H1 (cell line): Measurements from ENCODE around the gene PAX9. TPM values are rescaled to one million over a fixed set of nuclear protein-coding genes. Genes with fewer than 3 reads are reported as not detected.
A peak's percentile ranks its signal among the peaks of the same experiment; 100 is the strongest.

Experiments used
- CTCF ChIA-PET: fragments of 300-600 bp; sonication (Branson Sonifier 250); formaldehyde crosslinking; loops from one replicate; lab custom pipeline; 2021; ENCODE audit not compliant: partially characterized antibody; lab: Charles Lee
- POLR2A ChIA-PET: fragments of 300-600 bp; sonication (Branson Sonifier 250); formaldehyde crosslinking; loops from one replicate; lab custom pipeline; 2021; ENCODE audit warnings: inconsistent platforms; ENCODE audit not compliant: partially characterized antibody; lab: Charles Lee
- DNase-seq, 2 experiments: peaks; one replicate each; pipeline versions ENCODE4 v3.0.0 to v3.0.0-alpha.2; 2010 to 2022; ENCODE audit warnings: low spot score in 2 of 2, low read depth in 1 of 2, mixed read lengths in 1 of 2
- FAIRE-seq: peaks from 2 replicates; lab custom pipeline; 2011; peaks lifted over from hg19 to GRCh38; lab: Jason Lieb, UNC
- H2AFZ ChIP-seq: 2 replicates; pipeline ENCODE4 v1.8.1; 2012; ENCODE audit warnings: low read length, inconsistent platforms
- H2AK5ac ChIP-seq: 2 replicates; pipeline ENCODE4 v1.6.1; 2013; ENCODE audit warnings: low read depth, low read length
- H2BK120ac ChIP-seq: replicated peaks from 2 replicates; pipeline ENCODE3; 2013; ENCODE audit warnings: low read depth, low read length, inconsistent platforms
- H2BK12ac ChIP-seq: 2 replicates; pipeline ENCODE4 v1.6.1; 2013; ENCODE audit warnings: low read depth, low read length
- H2BK15ac ChIP-seq: 2 replicates; pipeline ENCODE4 v1.6.1; 2013; ENCODE audit warnings: low read length
- H2BK20ac ChIP-seq: 2 replicates; pipeline ENCODE4 v1.6.1; 2013; ENCODE audit warnings: low read length
- H2BK5ac ChIP-seq: 2 replicates; pipeline ENCODE4 v1.6.1; 2013; ENCODE audit warnings: low read depth, low read length
- H3K14ac ChIP-seq: 2 replicates; pipeline ENCODE4 v1.6.1; 2013; ENCODE audit warnings: inconsistent platforms; ENCODE audit not compliant: insufficient read length
- H3K18ac ChIP-seq: 2 replicates; pipeline ENCODE4 v1.6.1; 2013; ENCODE audit warnings: low read length; ENCODE audit errors: extremely low read depth
- H3K23ac ChIP-seq: 2 replicates; pipeline ENCODE4 v1.6.1; 2013; ENCODE audit warnings: inconsistent platforms; ENCODE audit not compliant: insufficient read length
- H3K23me2 ChIP-seq: 2 replicates; pipeline ENCODE4 v1.6.1; 2013; ENCODE audit warnings: low read depth, low read length
- H3K27ac ChIP-seq: 2 replicates; pipeline ENCODE4 v1.6.1; 2011; ENCODE audit warnings: low read depth, low read length, inconsistent platforms
- H3K27me3 ChIP-seq, 4 experiments: replicated peaks in 1 of 4; 1 replicate in 1 of 4; 2 replicates in 3 of 4; pipeline versions ENCODE4 v1.6.1 to v1.8.1; 2011 to 2013; ENCODE audit warnings: low read length in 3 of 4, mild to moderate bottlenecking in 3 of 4, inconsistent platforms in 2 of 4, mixed read lengths in 2 of 4, moderate library complexity in 1 of 4; ENCODE audit not compliant: control insufficient read depth in 3 of 4, insufficient read depth in 3 of 4; ENCODE audit errors: extremely low read depth in 1 of 4
- H3K36me3 ChIP-seq, 4 experiments: 2 replicates each; pipeline versions ENCODE4 v1.6.1 to v1.8.1; 2011 to 2013; ENCODE audit warnings: mild to moderate bottlenecking in 4 of 4, low read length in 3 of 4, moderate library complexity in 2 of 4, control low read depth in 1 of 4, inconsistent platforms in 1 of 4; ENCODE audit not compliant: insufficient read depth in 4 of 4, control insufficient read depth in 2 of 4
- H3K4ac ChIP-seq: replicated peaks from 2 replicates; pipeline ENCODE3; 2013; ENCODE audit warnings: low read length, low read depth, mixed read lengths, inconsistent platforms; ENCODE audit not compliant: insufficient read length
- H3K4me1 ChIP-seq, 4 experiments: replicated peaks in 1 of 4; 1 replicate in 1 of 4; 2 replicates in 3 of 4; pipeline versions ENCODE4 v1.6.1 to v1.8.1; 2011 to 2013; ENCODE audit warnings: low read length in 3 of 4, inconsistent platforms in 2 of 4, mixed read lengths in 1 of 4; ENCODE audit not compliant: insufficient read depth in 4 of 4, control insufficient read depth in 3 of 4
- H3K4me2 ChIP-seq, 2 experiments: 2 replicates each; pipeline versions ENCODE4 v1.6.1 to v1.8.1; 2011 to 2013; ENCODE audit warnings: low read depth in 2 of 2, low read length in 2 of 2, control low read depth in 1 of 2, inconsistent platforms in 1 of 2, mild to moderate bottlenecking in 1 of 2; ENCODE audit not compliant: insufficient read depth in 1 of 2
- H3K4me3 ChIP-seq, 4 experiments: fragments of 200-600, 300-600 bp in 1 of 4; sonication (generic), shearing (Covaris generic), sonication (Bioruptor Twin) in 1 of 4; 2 replicates each; pipeline versions ENCODE4 v1.5.1 to v1.8.1; 2011 to 2016; ENCODE audit warnings: low read length in 4 of 4, low read depth in 3 of 4, control low read depth in 2 of 4, inconsistent platforms in 2 of 4, mild to moderate bottlenecking in 2 of 4, mixed read lengths in 1 of 4, moderate library complexity in 1 of 4; ENCODE audit not compliant: insufficient read depth in 2 of 4; ENCODE audit errors: extremely low read depth in 1 of 4
- H3K56ac ChIP-seq: replicated peaks from 2 replicates; pipeline ENCODE3; 2013; ENCODE audit warnings: low read depth, mild to moderate bottlenecking, mixed read lengths, low read length, inconsistent platforms; ENCODE audit not compliant: insufficient read length
- H3K79me1 ChIP-seq: 2 replicates; pipeline ENCODE4 v1.6.1; 2013; ENCODE audit warnings: low read depth, low read length, control low read depth
- H3K79me2 ChIP-seq, 2 experiments: 2 replicates each; pipeline versions ENCODE4 v1.6.1 to v1.8.1; 2012 to 2013; ENCODE audit warnings: low read length in 2 of 2, mild to moderate bottlenecking in 2 of 2, inconsistent platforms in 1 of 2; ENCODE audit not compliant: insufficient read depth in 2 of 2, control insufficient read depth in 1 of 2
- H3K9ac ChIP-seq, 4 experiments: replicated peaks in 1 of 4; 1 replicate in 1 of 4; 2 replicates in 3 of 4; pipeline versions ENCODE4 v1.6.1 to v1.8.1; 2011 to 2013; ENCODE audit warnings: low read depth in 3 of 4, low read length in 3 of 4, control low read depth in 2 of 4, mild to moderate bottlenecking in 2 of 4, moderate library complexity in 2 of 4, inconsistent platforms in 1 of 4; ENCODE audit errors: extremely low read depth in 1 of 4
- H3K9me3 ChIP-seq, 2 experiments: 2 replicates each; pipeline versions ENCODE4 v1.6.1 to v1.8.1; 2012 to 2013; ENCODE audit warnings: mild to moderate bottlenecking in 2 of 2, moderate library complexity in 2 of 2, control low read depth in 1 of 2, inconsistent platforms in 1 of 2, low read depth in 1 of 2, low read length in 1 of 2, mixed read lengths in 1 of 2; ENCODE audit not compliant: insufficient read depth in 2 of 2
- H4K20me1 ChIP-seq, 2 experiments: replicated peaks in 1 of 2; 2 replicates each; pipeline versions ENCODE3 to v1.8.1; 2011 to 2013; ENCODE audit warnings: inconsistent platforms in 2 of 2, low read length in 2 of 2, mild to moderate bottlenecking in 1 of 2; ENCODE audit not compliant: insufficient read depth in 2 of 2, control insufficient read depth in 1 of 2
- H4K5ac ChIP-seq: 2 replicates; pipeline ENCODE4 v1.6.1; 2013; ENCODE audit warnings: low read length, low read depth, mixed read lengths, inconsistent platforms; ENCODE audit not compliant: insufficient read length
- H4K8ac ChIP-seq: 2 replicates; pipeline ENCODE4 v1.8.0; 2013; ENCODE audit warnings: mild to moderate bottlenecking, moderate library complexity, low read length, inconsistent platforms; ENCODE audit not compliant: insufficient read depth; ENCODE audit errors: extremely low read depth
- H4K91ac ChIP-seq: replicated peaks from 2 replicates; pipeline ENCODE3; 2013; ENCODE audit warnings: low read length, mixed read lengths, inconsistent platforms; ENCODE audit not compliant: insufficient read length
- EGR1 ChIP-seq: IDR thresholded peaks from 2 replicates; pipeline ENCODE4 v1.6.1; 2011; ENCODE audit warnings: low read depth, low read length, borderline replicate concordance
- HDAC2 ChIP-seq, 2 experiments: fragments of 300-600 bp in 1 of 2; sonication (generic) in 1 of 2; IDR thresholded peaks; 2 replicates each; pipeline ENCODE4 v1.6.1; 2011 to 2012; ENCODE audit warnings: low read depth in 2 of 2, low read length in 2 of 2, mild to moderate bottlenecking in 2 of 2, moderate library complexity in 2 of 2, borderline replicate concordance in 1 of 2, inconsistent platforms in 1 of 2
- JUND ChIP-seq: IDR thresholded peaks from 2 replicates; pipeline ENCODE4 v1.6.1; 2011; ENCODE audit warnings: mild to moderate bottlenecking, improper control_type of control experiment, low read length
- TBP ChIP-seq: IDR thresholded peaks from 2 replicates; pipeline ENCODE4 v1.6.1; 2011; ENCODE audit warnings: low read depth, low read length, improper control_type of control experiment
- whole genome bisulfite sequencing, 2 experiments: shearing (Covaris generic) in 1 of 2; methylation state at CpG; one replicate each; pipeline versions ENCODE4 v1.1.6 to v1.1.7; 2013 to 2015; ENCODE audit warnings: low lambda C conversion rate in 2 of 2, mixed read lengths in 2 of 2, inconsistent platforms in 1 of 2, low coverage in 1 of 2, missing lambda C conversion rate in 1 of 2; ENCODE audit not compliant: insufficient replicate concordance in 2 of 2, insufficient coverage in 1 of 2, insufficient read length in 1 of 2; ENCODE audit errors: extremely low coverage in 1 of 2, missing lambda C conversion rate in 1 of 2; 5-methylcytosine and 5-hydroxymethylcytosine counted together
- polyA plus RNA-seq, 7 experiments: library from polyadenylated mRNA; depleted of rRNA in 3 of 7; stranded (reverse) in 5 of 7; unstranded in 2 of 7; fragments of >200 nt in 5 of 7; fragments of 200-250 nt in 2 of 7; gene quantifications; 1 replicate in 5 of 7; 2 replicates in 1 of 7; 4 replicates in 1 of 7; pipeline versions ENCODE4 v1.2.1 to v1.2.3, GENCODE V29; 2011 to 2013; ENCODE audit warnings: missing spikeins in 2 of 7, mixed read lengths in 2 of 7
- total RNA-seq: library from RNA; stranded (reverse); fragmentation: NEBNext Ultra II Directional; extraction: Animal tissue kit (Norgen Biotek cat#: 25700); gene quantifications from 2 replicates; pipeline ENCODE4 v1.2.1, GENCODE V29; 2021
- TF ChIP-seq, protein P1 (sequence below), 3 experiments: IDR thresholded peaks; 1 replicate in 2 of 3; 2 replicates in 1 of 3; pipeline versions ENCODE4 v1.5.1 to v1.6.1; 2011; ENCODE audit warnings: low read length in 3 of 3, mild to moderate bottlenecking in 3 of 3, inconsistent platforms in 2 of 3, low read depth in 1 of 3, moderate library complexity in 1 of 3; ENCODE audit not compliant: insufficient read depth in 1 of 3; ENCODE audit errors: control extremely low read depth in 1 of 3

Gene PAX9
- total and polyA plus RNA-seq, 2 of the 8 experiments (the other 6 are each of a cell fraction or from before 2014, with no cell fraction given) = 0.05 TPM; not detected in 1

GRCh38 chr14:36682338-36682737 is 20.7 kb downstream of the PAX9 start:
- DNase-seq = no peak
- peaks cover 0 to 12% (median 0%) of the 10 kb centered on the region in 4 experiments; a peak in 3 of 7 replicates for H3K4me1 ChIP-seq
- H3K27me3 ChIP-seq = no peaks in the 10 kb centered on the region
- no peaks in the 10 kb centered on the region for H3K36me3 ChIP-seq
- no peak overlapping the region for H2BK120ac ChIP-seq
- H3K79me2 ChIP-seq = no peaks in the 10 kb centered on the region
- no peak overlapping the region for H3K4me2 ChIP-seq
- H3K4ac ChIP-seq = no peak overlapping the region
- no peak overlapping the region for H4K91ac ChIP-seq
- H3K79me1 ChIP-seq = no peaks in the 10 kb centered on the region
- ChIA-PET CTCF (interaction anchor here (0.9 to 1.6 kb wide), 5 partner anchors 10 to 260 kb away, joined by 3 to 7 read pairs (median 4); no protein-coding TSS in a partner anchor), POLR2A (no interaction called here)
- TF ChIP-seq EGR1 (no peak), JUND (no peak), TBP (no peak), HDAC2 (IDR thresholded peaks at IDR 0.05; ENCODE audit: borderline replicate concordance in 1 of 2, low read depth in 2 of 2, low read length in 2 of 2) (no peak)
- TF ChIP-seq, protein P1, sequence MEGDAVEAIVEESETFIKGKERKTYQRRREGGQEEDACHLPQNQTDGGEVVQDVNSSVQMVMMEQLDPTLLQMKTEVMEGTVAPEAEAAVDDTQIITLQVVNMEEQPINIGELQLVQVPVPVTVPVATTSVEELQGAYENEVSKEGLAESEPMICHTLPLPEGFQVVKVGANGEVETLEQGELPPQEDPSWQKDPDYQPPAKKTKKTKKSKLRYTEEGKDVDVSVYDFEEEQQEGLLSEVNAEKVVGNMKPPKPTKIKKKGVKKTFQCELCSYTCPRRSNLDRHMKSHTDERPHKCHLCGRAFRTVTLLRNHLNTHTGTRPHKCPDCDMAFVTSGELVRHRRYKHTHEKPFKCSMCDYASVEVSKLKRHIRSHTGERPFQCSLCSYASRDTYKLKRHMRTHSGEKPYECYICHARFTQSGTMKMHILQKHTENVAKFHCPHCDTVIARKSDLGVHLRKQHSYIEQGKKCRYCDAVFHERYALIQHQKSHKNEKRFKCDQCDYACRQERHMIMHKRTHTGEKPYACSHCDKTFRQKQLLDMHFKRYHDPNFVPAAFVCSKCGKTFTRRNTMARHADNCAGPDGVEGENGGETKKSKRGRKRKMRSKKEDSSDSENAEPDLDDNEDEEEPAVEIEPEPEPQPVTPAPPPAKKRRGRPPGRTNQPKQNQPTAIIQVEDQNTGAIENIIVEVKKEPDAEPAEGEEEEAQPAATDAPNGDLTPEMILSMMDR (IDR thresholded peaks at IDR 0.05; ENCODE audit: control extremely low read depth in 1 of 3, insufficient read depth in 1 of 3, low read depth in 1 of 3, low read length in 3 of 3) = no peak
- no peaks in the 10 kb centered on the region; the same call in 1 of the 2 replicates for H3K23me2 ChIP-seq
- no peaks in the 10 kb centered on the region for H4K20me1 ChIP-seq
- H2AFZ ChIP-seq = no peak overlapping the region
- H2BK20ac ChIP-seq = no peak overlapping the region
- no peak overlapping the region for H4K5ac ChIP-seq
- no peak overlapping the region for H2BK12ac ChIP-seq
- H3K14ac ChIP-seq = no peak overlapping the region
- no peak overlapping the region for H4K8ac ChIP-seq
- peak; percentile 32 for FAIRE-seq
- H3K4me3 ChIP-seq = no peak overlapping the region
- H2BK5ac ChIP-seq = no peak overlapping the region
- no peaks in the 10 kb centered on the region for H3K9me3 ChIP-seq
- H3K23ac ChIP-seq = no peak overlapping the region
- no peak overlapping the region for H2AK5ac ChIP-seq
- no peak overlapping the region for H3K27ac ChIP-seq
- H3K18ac ChIP-seq = no peak overlapping the region
- WGBS, 2 experiments = 79% methylated on average over 4 of the region's 4 CpGs; no CpG with 5 or more reads in 1 of the 2 experiments
- no peak overlapping the region for H3K9ac ChIP-seq
- no peak overlapping the region for H2BK15ac ChIP-seq
- H3K56ac ChIP-seq = no peak overlapping the region
